A673 (cell line): Measurements from ENCODE around the gene CALCR. TPM values are rescaled to one million over a fixed set of nuclear protein-coding genes. Genes with fewer than 3 reads are reported as not detected.

ENCODE experiments used
- BruUV-seq: library from RNA; stranded (reverse); fragments of 400-500 nt; replicated peaks from 2 replicates; lab custom pipeline; 2021; lab: Mats Ljungman, UMichigan
- CTCF ChIA-PET: fragments of 300-600 bp; sonication (Branson Sonifier 250); formaldehyde crosslinking; loops from one replicate; lab custom pipeline; 2022; ENCODE audit warnings: antibody characterized with exemption; lab: Charles Lee
- POLR2A ChIA-PET: fragments of 300-600 bp; sonication (Branson Sonifier 250); formaldehyde crosslinking; loops from one replicate; lab custom pipeline; 2022; ENCODE audit warnings: antibody characterized with exemption; ENCODE audit not compliant: low non-redundant PET; lab: Charles Lee
- DNase-seq: peaks from one replicate; pipeline ENCODE4 v3.0.0-alpha.2; 2015; ENCODE audit warnings: low spot score
- H3K27ac ChIP-seq: fragments of 200-600 bp; sonication (generic); 2 replicates; pipeline ENCODE4 v1.5.1; 2016; ENCODE audit warnings: mixed run types, low read depth, mild to moderate bottlenecking, mixed read lengths, antibody characterized with exemption, low read length; ENCODE audit not compliant: poor library complexity, severe bottlenecking
- H3K27me3 ChIP-seq: fragments of 200-600 bp; sonication (generic); replicated peaks from 2 replicates; pipeline ENCODE4 v1.6.1; 2017; ENCODE audit warnings: mixed run types, low read depth, mild to moderate bottlenecking, mixed read lengths, antibody characterized with exemption, low read length; ENCODE audit not compliant: insufficient read depth, poor library complexity
- H3K36me3 ChIP-seq: fragments of 200-600 bp; sonication (generic); 2 replicates; pipeline ENCODE4 v1.6.1; 2016; ENCODE audit warnings: mixed run types, mild to moderate bottlenecking, mixed read lengths, antibody characterized with exemption, low read length; ENCODE audit not compliant: insufficient read depth, poor library complexity, severe bottlenecking
- H3K4me1 ChIP-seq: fragments of 200-600 bp; sonication (generic); 2 replicates; pipeline ENCODE4 v1.6.1; 2017; ENCODE audit warnings: mixed run types, mild to moderate bottlenecking, mixed read lengths, antibody characterized with exemption, low read length; ENCODE audit not compliant: insufficient read depth, poor library complexity, severe bottlenecking
- H3K4me3 ChIP-seq: fragments of 200-600 bp; sonication (generic); 2 replicates; pipeline ENCODE4 v1.5.1; 2016; ENCODE audit warnings: low read depth, mixed run types, mild to moderate bottlenecking, mixed read lengths, low read length; ENCODE audit not compliant: poor library complexity, severe bottlenecking
- H3K9me3 ChIP-seq: fragments of 200-600 bp; sonication (generic); 2 replicates; pipeline ENCODE4 v1.6.1; 2016; ENCODE audit warnings: mixed run types, low read depth, mild to moderate bottlenecking, mixed read lengths, antibody characterized with exemption, low read length; ENCODE audit not compliant: poor library complexity, severe bottlenecking
- EZH2 ChIP-seq: fragments of 200-600 bp; sonication (generic); IDR thresholded peaks from 2 replicates; pipeline ENCODE4 v1.6.1; 2017; ENCODE audit warnings: borderline replicate concordance, low read depth, mild to moderate bottlenecking, mixed read lengths, antibody characterized with exemption, low read length; ENCODE audit not compliant: poor library complexity, severe bottlenecking
- intact Hi-C: fragments of 100-400 bp; cut with micrococcal nuclease; formaldehyde crosslinking; loops from one replicate; pipeline ENCODE4 v1.10.0; 2022; ENCODE audit not compliant: unreplicated experiment
- total RNA-seq: library from RNA; stranded (reverse); gene quantifications from 2 replicates; pipeline ENCODE4 v1.2.3, GENCODE V29; 2021
- TF ChIP-seq, protein P1 (sequence below): fragments of 300-800, 200-600 bp; sonication (generic); conservative IDR thresholded peaks from 2 replicates; pipeline ENCODE4 v1.5.1; 2017; ENCODE audit warnings: low read depth, mild to moderate bottlenecking, antibody characterized with exemption, low read length, moderate library complexity, mixed read lengths

Gene CALCR
- total RNA-seq, 1 experiment from 2014 or later, result not detected

- Histone ChIP-seq H3K27me3 (peaks cover 99% of the 10 kb centered on the region), H3K4me3 (no peak overlapping the region), H3K4me1 (no peaks in the 10 kb centered on the region), H3K36me3 (no peaks in the 10 kb centered on the region), H3K9me3 (no peaks in the 10 kb centered on the region), H3K27ac (no peak overlapping the region)
- CTCF ChIA-PET, result no interaction called here
- DNase-seq, result peak; percentile 3
- BruUV-seq, result no TSS peak
- TF ChIP-seq EZH2, result peak; percentile 75
- TF ChIP-seq, protein P1, sequence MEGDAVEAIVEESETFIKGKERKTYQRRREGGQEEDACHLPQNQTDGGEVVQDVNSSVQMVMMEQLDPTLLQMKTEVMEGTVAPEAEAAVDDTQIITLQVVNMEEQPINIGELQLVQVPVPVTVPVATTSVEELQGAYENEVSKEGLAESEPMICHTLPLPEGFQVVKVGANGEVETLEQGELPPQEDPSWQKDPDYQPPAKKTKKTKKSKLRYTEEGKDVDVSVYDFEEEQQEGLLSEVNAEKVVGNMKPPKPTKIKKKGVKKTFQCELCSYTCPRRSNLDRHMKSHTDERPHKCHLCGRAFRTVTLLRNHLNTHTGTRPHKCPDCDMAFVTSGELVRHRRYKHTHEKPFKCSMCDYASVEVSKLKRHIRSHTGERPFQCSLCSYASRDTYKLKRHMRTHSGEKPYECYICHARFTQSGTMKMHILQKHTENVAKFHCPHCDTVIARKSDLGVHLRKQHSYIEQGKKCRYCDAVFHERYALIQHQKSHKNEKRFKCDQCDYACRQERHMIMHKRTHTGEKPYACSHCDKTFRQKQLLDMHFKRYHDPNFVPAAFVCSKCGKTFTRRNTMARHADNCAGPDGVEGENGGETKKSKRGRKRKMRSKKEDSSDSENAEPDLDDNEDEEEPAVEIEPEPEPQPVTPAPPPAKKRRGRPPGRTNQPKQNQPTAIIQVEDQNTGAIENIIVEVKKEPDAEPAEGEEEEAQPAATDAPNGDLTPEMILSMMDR, result no peak
- intact Hi-C loops, result no loop called here
- POLR2A ChIA-PET, result no interaction called here
These were observed 267 bp downstream of the CALCR start for GRCh38 chr7:93574269-93574645.

- CTCF ChIA-PET, result no interaction called here
- H3K4me3 ChIP-seq, result no peak overlapping the region
- H3K36me3 ChIP-seq, result no peaks in the 10 kb centered on the region
- no TSS peak for BruUV-seq
- TF ChIP-seq EZH2, result no peak
- TF ChIP-seq, protein P1, result no peak
- no peak for DNase-seq
- POLR2A ChIA-PET, result no interaction called here
- H3K9me3 ChIP-seq, result no peaks in the 10 kb centered on the region
- H3K4me1 ChIP-seq, result no peaks in the 10 kb centered on the region
- H3K27me3 ChIP-seq, result peaks cover 77% of the 10 kb centered on the region
- intact Hi-C loops, result no loop called here
- H3K27ac ChIP-seq, result no peak overlapping the region
These were observed 5.3 kb downstream of the CALCR start for GRCh38 chr7:93569189-93569588.

- ChIA-PET CTCF (no interaction called here), POLR2A (no interaction called here)
- TF ChIP-seq, protein P1, result no peak
- no peak for TF ChIP-seq EZH2
- Histone ChIP-seq H3K4me3 (no peak overlapping the region), H3K36me3 (no peaks in the 10 kb centered on the region), H3K27ac (no peak overlapping the region), H3K4me1 (no peaks in the 10 kb centered on the region), H3K9me3 (no peaks in the 10 kb centered on the region), H3K27me3 (peaks cover 64% of the 10 kb centered on the region)
- intact Hi-C loops, result no loop called here
- BruUV-seq, result no TSS peak
- no peak for DNase-seq
These were observed 7.6 kb downstream of the CALCR start for GRCh38 chr7:93566876-93567275.
